A549 (cell line): ENCODE data around the gene MEF2D. TPM values are rescaled to one million over a fixed set of nuclear protein-coding genes. Genes with fewer than 3 reads are reported as not detected.

ENCODE experiments used
- ATAC-seq, 2 experiments: fragments of 200-7000 bp in 1 of 2; fragments of >200 bp in 1 of 2; cut with Nextera tagmentation in 1 of 2; cut with Tn5 transposase in 1 of 2; 3 replicates each; pipeline versions ENCODE4 v1.8.0 to v1.9.1; 2018 to 2020; ENCODE audit warnings: mild to moderate bottlenecking in 1 of 2, moderate library complexity in 1 of 2
- CTCF ChIA-PET: fragments of 300-600 bp; sonication (Branson Sonifier 250); formaldehyde crosslinking; extraction: SDS; loops from one replicate; lab custom pipeline; 2021; ENCODE audit warnings: antibody characterized with exemption, inconsistent platforms; lab: Yijun Ruan, JAX
- POLR2A ChIA-PET: fragments of 350-600 bp; formaldehyde crosslinking; extraction: SDS; loops from one replicate; lab custom pipeline; 2021; ENCODE audit warnings: antibody characterized with exemption, inconsistent platforms; lab: Yijun Ruan, JAX
- DNase-seq, 2 experiments: peaks; one replicate each; pipeline versions ENCODE4 v3.0.0 to v3.0.0-alpha.2; 2011 to 2016; ENCODE audit warnings: low read depth in 1 of 2, low spot score in 1 of 2
- FAIRE-seq: peaks from 2 replicates; lab custom pipeline; 2011; peaks lifted over from hg19 to GRCh38; lab: Jason Lieb, UNC
- H3K27ac ChIP-seq, 2 experiments: fragments of >200 bp; sonication (Bioruptor Twin); formaldehyde crosslinking; 3 replicates each; pipeline ENCODE4 v1.5.1; 2016 to 2017
- H3K4me1 ChIP-seq: fragments of >200 bp; sonication (Bioruptor Twin); formaldehyde crosslinking; 3 replicates; pipeline ENCODE4 v1.6.1; 2016
- H3K4me2 ChIP-seq: fragments of >200 bp; sonication (Bioruptor Twin); formaldehyde crosslinking; 3 replicates; pipeline ENCODE4 v1.6.1; 2016
- H3K4me3 ChIP-seq: fragments of >200 bp; sonication (Bioruptor Twin); formaldehyde crosslinking; 3 replicates; pipeline ENCODE4 v1.5.1; 2016
- H3K9me3 ChIP-seq: fragments of >200 bp; sonication (Bioruptor Twin); formaldehyde crosslinking; 3 replicates; pipeline ENCODE4 v1.6.1; 2016
- BHLHE40 ChIP-seq: IDR thresholded peaks from 2 replicates; pipeline ENCODE4 v1.6.1; 2012; ENCODE audit warnings: low read depth, low read length, inconsistent platforms
- CHD2 ChIP-seq: fragments of 150-350 bp; IDR thresholded peaks from 2 replicates; pipeline ENCODE4 v1.6.1; 2014; ENCODE audit warnings: low read length; ENCODE audit not compliant: partially characterized antibody
- E2F6 ChIP-seq: IDR thresholded peaks from 2 replicates; pipeline ENCODE4 v1.6.1; 2012; ENCODE audit warnings: low read depth, borderline replicate concordance
- EHF ChIP-seq: fragments of 250-450 bp; sonication (Bioruptor Pico); IDR thresholded peaks from 2 replicates; pipeline ENCODE4 v1.5.0; 2020; ENCODE audit warnings: mild to moderate bottlenecking
- EHMT2 ChIP-seq: fragments of 200-600 bp; sonication (generic); IDR thresholded peaks from 2 replicates; pipeline ENCODE4 v1.6.1; 2016; ENCODE audit warnings: antibody characterized with exemption, low read depth, mild to moderate bottlenecking, moderate library complexity
- FOSB ChIP-seq: fragments of 250-450 bp; sonication (Bioruptor Pico); IDR thresholded peaks from 2 replicates; pipeline ENCODE4 v1.5.0; 2020; ENCODE audit warnings: mild to moderate bottlenecking, moderate library complexity
- FOXS1 ChIP-seq: fragments of 250-450 bp; sonication (Bioruptor Pico); IDR thresholded peaks from 2 replicates; pipeline ENCODE4 v1.5.0; 2020; ENCODE audit warnings: mild to moderate bottlenecking, moderate library complexity
- HES2 ChIP-seq: fragments of >200 bp; sonication (Bioruptor Twin); formaldehyde crosslinking; IDR thresholded peaks from 2 replicates; pipeline ENCODE4 v1.6.1; 2016
- HEYL ChIP-seq: fragments of 250-450 bp; sonication (Bioruptor Pico); IDR thresholded peaks from 2 replicates; pipeline ENCODE4 v1.8.0; 2021; ENCODE audit warnings: mild to moderate bottlenecking, moderate library complexity
- HMGXB4 ChIP-seq: fragments of 250-450 bp; sonication (Bioruptor Pico); IDR thresholded peaks from 2 replicates; pipeline ENCODE4 v1.5.0; 2021; ENCODE audit warnings: mild to moderate bottlenecking, moderate library complexity, borderline replicate concordance
- JUNB ChIP-seq: fragments of >200 bp; sonication (Bioruptor Twin); formaldehyde crosslinking; IDR thresholded peaks from 2 replicates; pipeline ENCODE4 v1.6.1; 2016
- NFE2L2 ChIP-seq: fragments of 150-350 bp; conservative IDR thresholded peaks from 2 replicates; pipeline ENCODE4 v1.6.1; 2014; ENCODE audit warnings: low read length
- NPAS2 ChIP-seq: fragments of 250-450 bp; sonication (Bioruptor Pico); IDR thresholded peaks from 2 replicates; pipeline ENCODE4 v1.8.0; 2022; ENCODE audit warnings: mild to moderate bottlenecking, moderate library complexity, borderline replicate concordance
- POLR2A ChIP-seq: IDR thresholded peaks from 2 replicates; pipeline ENCODE4 v1.6.1; 2012; ENCODE audit warnings: mild to moderate bottlenecking, low read length
- REST ChIP-seq: fragments of 200-600 bp; sonication (generic); IDR thresholded peaks from 2 replicates; pipeline ENCODE4 v1.6.1; 2016; ENCODE audit warnings: antibody characterized with exemption, mild to moderate bottlenecking, moderate library complexity
- RFX5 ChIP-seq: fragments of 450-650 bp; IDR thresholded peaks from 2 replicates; pipeline ENCODE4 v1.7.1; 2014; ENCODE audit warnings: antibody characterized with exemption, mild to moderate bottlenecking, moderate library complexity
- SREBF2 ChIP-seq: fragments of 450-650 bp; IDR thresholded peaks from 2 replicates; pipeline ENCODE4 v1.6.1; 2014; ENCODE audit warnings: mild to moderate bottlenecking, moderate library complexity
- TP53 ChIP-seq: fragments of 250-450 bp; sonication (Bioruptor Pico); IDR thresholded peaks from 2 replicates; pipeline ENCODE4 v1.5.0; 2021; ENCODE audit warnings: mild to moderate bottlenecking, moderate library complexity
- USF2 ChIP-seq: fragments of 450-650 bp; IDR thresholded peaks from 2 replicates; pipeline ENCODE4 v1.6.1; 2014; ENCODE audit warnings: antibody characterized with exemption
- ZC3H11A ChIP-seq: fragments of 450-650 bp; IDR thresholded peaks from 2 replicates; pipeline ENCODE4 v1.6.1; 2014; ENCODE audit warnings: antibody characterized with exemption, mild to moderate bottlenecking
- ZNF302 ChIP-seq: fragments of 250-450 bp; sonication (Bioruptor Pico); IDR thresholded peaks from 2 replicates; pipeline ENCODE4 v1.9.0; 2021; ENCODE audit warnings: inconsistent platforms, mild to moderate bottlenecking, moderate library complexity
- ZSCAN20 ChIP-seq: fragments of 250-450 bp; sonication (Bioruptor Pico); IDR thresholded peaks from 2 replicates; pipeline ENCODE4 v1.8.0; 2022; ENCODE audit warnings: mild to moderate bottlenecking, moderate library complexity
- WGBS: methylation state at CpG from one replicate; pipeline ENCODE4 v1.1.6; 2017; ENCODE audit errors: missing lambda C conversion rate; 5-methylcytosine and 5-hydroxymethylcytosine counted together
- polyA plus RNA-seq, 4 experiments: library from polyadenylated mRNA; depleted of rRNA in 3 of 4; stranded (reverse); fragments of >200 nt; fragmentation: RNase III in 1 of 4; extraction: RNeasy Plus Mini Kit Qiagen cat#74134 plus additional on column Dnase treatment in 1 of 4; gene quantifications; 2 replicates in 3 of 4; 3 replicates in 1 of 4; pipeline ENCODE4 v1.2.3, GENCODE V29; 2011 to 2017

Gene MEF2D
- polyA plus RNA-seq, 2 of the 4 experiments (the other 2 are of a cell fraction): 16.8 to 23.4 TPM

GRCh38 chr1:156489935-156490293 lies 10.7 kb downstream of the MEF2D start:
- H3K4me1 ChIP-seq: peaks cover 70% of the 10 kb centered on the region
- peak in 1 of 2 experiments; percentile 1; a peak in 1 of 6 replicates for ATAC-seq
- peak overlapping the region; percentile 72 for H3K4me2 ChIP-seq
- no peaks in the 10 kb centered on the region for H3K9me3 ChIP-seq
- TF ChIP-seq HMGXB4 (CRISPR knock-in tag): no peak
- TF ChIP-seq ZSCAN20 (CRISPR knock-in tag): no peak
- no peak for TF ChIP-seq EHF
- TF ChIP-seq FOSB (CRISPR knock-in tag): no peak
- no peak for TF ChIP-seq EHMT2
- TF ChIP-seq NPAS2 (CRISPR knock-in tag): no peak
- TF ChIP-seq, all 56 proteins: peak for 0
- ChIA-PET CTCF (interaction anchor here (1.1 to 31.7 kb wide), 7 partner anchors 10 to 136 kb away, joined by 3 to 474 read pairs (median 5); partner anchors contain the start of gene MEF2D), POLR2A (interaction anchor here (1.3 to 1.6 kb wide), 5 partner anchors 11 to 102 kb away, joined by 3 to 9 read pairs (median 4); partner anchors contain the start of genes MEF2D and NAXE)
- peak overlapping the region; percentile 48 to 75; a peak in 5 of 6 replicates for H3K27ac ChIP-seq
- DNase-seq: no peak
- no peak for FAIRE-seq
- 78% methylated on average over 5 of the region's 7 CpGs for WGBS
- no peak overlapping the region for H3K4me3 ChIP-seq

- FAIRE-seq (no peak), DNase-seq (no peak), ATAC-seq (peak; percentile 3 to 31; a peak in 3 of 6 replicates)
- peak overlapping the region; percentile 72 for H3K4me2 ChIP-seq
- H3K4me1 ChIP-seq: peaks cover 64% of the 10 kb centered on the region
- no peaks in the 10 kb centered on the region for H3K9me3 ChIP-seq
- H3K4me3 ChIP-seq: no peak overlapping the region
- TF ChIP-seq ZC3H11A (no peak), CHD2 (no peak), HMGXB4 (CRISPR knock-in tag) (no peak), POLR2A (no peak), RFX5 (no peak), HEYL (no peak), USF2 (no peak), ZNF302 (no peak), FOXS1 (CRISPR knock-in tag) (no peak), BHLHE40 (no peak)
- ChIA-PET POLR2A (interaction anchor here (0.7 to 1.6 kb wide), 3 partner anchors 11 to 102 kb away, joined by 3 to 4 read pairs (median 4); partner anchors contain the start of genes MEF2D and NAXE), CTCF (interaction anchor here (0.6 to 31.7 kb wide), 7 partner anchors 10 to 1161 kb away, joined by 3 to 474 read pairs (median 4); partner anchors contain the start of gene MEF2D)
- peak overlapping the region; percentile 48 to 75; a peak in 3 of 6 replicates for H3K27ac ChIP-seq
- 75% methylated on average over 10 of the region's 12 CpGs for WGBS
These were observed 11.2 kb downstream of the MEF2D start for GRCh38 chr1:156489166-156489934.

GRCh38 chr1:156488566-156489165 lies 11.9 kb downstream of the MEF2D start:
- no peak overlapping the region for H3K4me3 ChIP-seq
- peak overlapping the region in 1 of 2 experiments; percentile 75; a peak in 1 of 6 replicates for H3K27ac ChIP-seq
- peaks cover 59% of the 10 kb centered on the region for H3K4me1 ChIP-seq
- no peaks in the 10 kb centered on the region for H3K9me3 ChIP-seq
- POLR2A ChIA-PET: interaction anchor here (0.6 to 1.4 kb wide), 3 partner anchors 10 to 14 kb away, joined by 3 to 4 read pairs (median 3); partner anchors contain the start of gene MEF2D
- 88% methylated on average over 4 of the region's 5 CpGs for WGBS
- FAIRE-seq (no peak), DNase-seq (no peak), ATAC-seq (no peak)
- CTCF ChIA-PET: interaction anchor here (0.6 to 31.7 kb wide), 8 partner anchors 11 to 1160 kb away, joined by 3 to 474 read pairs (median 4); partner anchors contain the start of gene MEF2D
- H3K4me2 ChIP-seq: no peak overlapping the region
- TF ChIP-seq HES2 (no peak), NFE2L2 (no peak), SREBF2 (no peak), JUNB (no peak), TP53 (no peak), REST (no peak), HEYL (no peak), RFX5 (no peak), E2F6 (no peak)
